GM06990 (cell line): Measurements from ENCODE around the gene MEGF6.

Experiments used
- DNase-seq: peaks from one replicate; pipeline ENCODE4 v3.0.0-alpha.2; 2011; ENCODE audit not compliant: insufficient read length; ENCODE audit errors: extremely low read depth
- H3K27me3 ChIP-seq: replicated peaks from 2 replicates; pipeline ENCODE4 v1.6.0; 2011; ENCODE audit warnings: low read length; ENCODE audit not compliant: control insufficient read depth, insufficient read depth
- H3K36me3 ChIP-seq: 2 replicates; pipeline ENCODE4 v1.5.1; 2011; ENCODE audit warnings: low read length; ENCODE audit not compliant: control insufficient read depth, insufficient read depth
- H3K4me3 ChIP-seq: replicated peaks from 2 replicates; pipeline ENCODE4 v1.5.1; 2011; ENCODE audit warnings: low read depth, mild to moderate bottlenecking, control low read depth, low read length
- CTCF ChIP-seq: IDR thresholded peaks from 2 replicates; pipeline ENCODE4 v1.5.1; 2011; ENCODE audit warnings: low read length, control low read depth, mild to moderate bottlenecking, inconsistent platforms; ENCODE audit not compliant: insufficient read depth, poor library complexity, severe bottlenecking

The MEGF6 gene

DNA sequence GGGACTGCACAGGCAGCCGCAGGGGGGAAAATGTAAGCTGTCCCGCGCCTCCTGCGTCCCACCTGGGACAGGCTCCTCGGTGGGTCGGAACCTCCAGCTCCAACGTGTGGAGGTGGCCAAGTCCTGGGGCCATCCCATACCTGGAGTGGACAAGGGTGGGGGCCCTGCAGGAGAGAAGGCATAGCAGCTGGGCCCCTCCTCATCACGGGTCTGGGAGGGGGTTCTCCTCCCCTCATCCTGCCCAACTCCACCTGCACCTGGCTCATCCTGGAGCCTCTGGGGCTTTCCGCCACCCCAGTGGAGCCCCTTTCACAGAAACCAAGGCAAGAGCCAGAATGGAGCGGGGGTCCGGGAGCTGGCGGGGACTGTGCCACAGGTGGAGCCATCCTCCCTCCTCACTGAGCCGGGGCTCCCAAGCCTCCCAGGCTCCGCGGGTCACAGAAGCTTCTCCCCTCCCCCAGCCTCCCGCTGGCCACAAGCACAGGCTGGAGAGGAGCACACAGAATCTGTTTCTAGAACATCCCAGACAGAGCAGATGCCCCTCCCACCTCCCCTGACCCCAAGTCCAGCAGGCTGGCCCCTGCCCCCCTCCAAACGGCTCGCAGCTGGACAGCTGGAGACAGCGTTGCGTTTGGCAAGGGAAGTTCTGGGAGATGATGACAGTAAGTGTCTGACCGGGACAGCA lies 65.8 kb downstream of the MEGF6 start:
- Histone ChIP-seq H3K27me3 (no peaks in the 10 kb centered on the region; the same call in 1 of the 2 replicates), H3K36me3 (no peaks in the 10 kb centered on the region), H3K4me3 (no peak overlapping the region)
- no peak for DNase-seq
- no peak for TF ChIP-seq CTCF

- Histone ChIP-seq H3K36me3 (no peaks in the 10 kb centered on the region), H3K27me3 (no peaks in the 10 kb centered on the region; the same call in 1 of the 2 replicates), H3K4me3 (no peak overlapping the region)
Observed at GRCh38 chr1:3544040-3544977, 67.0 kb downstream of the MEGF6 start.

GRCh38 chr1:3543076-3544039 lies 68.0 kb downstream of the MEGF6 start:
- H3K4me3 ChIP-seq, result no peak overlapping the region
- no peaks in the 10 kb centered on the region; the same call in 1 of the 2 replicates for H3K27me3 ChIP-seq
- no peaks in the 10 kb centered on the region for H3K36me3 ChIP-seq
- no peak for DNase-seq
- TF ChIP-seq CTCF, result no peak

More at GRCh38 chr1:3544040-3544977, 67.0 kb downstream of the MEGF6 start:
- TF ChIP-seq CTCF, result no peak
- no peak for DNase-seq

- no peak for TF ChIP-seq CTCF
- no peaks in the 10 kb centered on the region for H3K36me3 ChIP-seq
- H3K27me3 ChIP-seq, result no peaks in the 10 kb centered on the region; the same call in 1 of the 2 replicates
- H3K4me3 ChIP-seq, result no peak overlapping the region
- no peak for DNase-seq
Observed at GRCh38 chr1:3542676-3543075, 68.6 kb downstream of the MEGF6 start.

DNA sequence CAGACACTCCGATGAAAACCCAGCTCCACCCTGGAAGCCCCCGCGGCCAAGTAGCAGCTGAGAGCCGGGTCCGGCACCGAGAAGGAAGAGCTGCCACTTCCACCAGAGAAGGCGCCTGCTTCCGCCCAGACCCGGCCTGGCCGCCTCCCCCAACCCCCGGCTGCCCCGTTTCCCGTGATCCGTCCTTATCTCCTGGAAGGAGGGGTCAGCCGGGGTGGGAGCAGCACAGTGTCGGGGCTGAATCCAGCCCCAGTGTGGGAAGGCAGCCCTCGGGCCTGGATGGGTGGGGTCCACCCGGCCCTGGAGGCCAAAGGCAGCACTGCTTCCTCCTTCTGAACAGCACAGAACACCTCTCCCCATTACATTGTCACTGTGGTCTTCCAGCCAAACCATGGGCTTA lies 69.4 kb downstream of the MEGF6 start:
- no peak for DNase-seq
- no peak for TF ChIP-seq CTCF
- Histone ChIP-seq H3K27me3 (no peaks in the 10 kb centered on the region; the same call in 1 of the 2 replicates), H3K4me3 (no peak overlapping the region), H3K36me3 (no peaks in the 10 kb centered on the region)
